ENCODE results near the gene CIZ1.

DNA sequence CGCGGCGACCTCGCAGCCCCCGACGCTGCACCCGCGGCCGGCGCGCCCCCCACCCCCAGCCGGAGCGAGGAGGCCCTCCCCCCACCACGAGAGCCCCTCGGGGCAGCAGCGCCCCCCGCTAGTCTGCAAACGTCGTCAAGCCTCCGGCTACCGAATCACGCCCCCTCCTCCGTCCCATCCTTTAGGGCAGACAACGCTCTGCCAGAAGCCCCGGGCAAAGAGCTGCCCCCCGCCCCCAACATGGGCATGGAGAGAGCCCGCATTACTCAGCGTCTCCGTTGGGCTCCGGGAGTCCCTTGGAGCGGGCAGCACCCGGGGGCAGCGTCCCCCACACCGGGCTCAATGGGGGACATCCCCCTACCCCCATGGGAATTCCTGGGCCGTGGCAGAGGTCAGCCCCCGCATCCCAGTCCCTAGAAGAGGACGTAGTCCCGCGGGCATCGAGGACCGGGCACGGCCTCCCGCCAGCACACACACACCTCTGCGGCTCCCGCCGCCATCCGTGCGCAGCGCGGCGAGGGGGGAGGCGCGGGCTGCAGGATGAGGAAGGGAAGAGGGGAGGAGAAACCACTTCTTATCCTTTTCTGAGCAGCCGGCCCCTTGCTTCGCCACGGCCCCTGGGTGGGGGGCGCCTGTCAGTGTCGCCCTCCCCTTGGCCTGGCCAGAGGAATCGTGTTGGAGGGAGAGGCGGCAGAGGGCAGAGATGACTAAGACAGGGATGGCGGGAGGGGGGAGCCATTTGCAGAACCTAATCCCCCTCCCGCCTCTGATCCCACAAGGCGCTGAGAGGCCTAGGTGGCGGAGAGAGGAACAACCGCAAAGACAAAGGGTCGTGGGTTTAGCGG lies 12.6 kb upstream of the CIZ1 start:
- no peak for TF ChIP-seq ELK1 (IDR thresholded peaks at IDR 0.05; ENCODE audit: low read depth, low read length)
- TF ChIP-seq, protein P1, sequence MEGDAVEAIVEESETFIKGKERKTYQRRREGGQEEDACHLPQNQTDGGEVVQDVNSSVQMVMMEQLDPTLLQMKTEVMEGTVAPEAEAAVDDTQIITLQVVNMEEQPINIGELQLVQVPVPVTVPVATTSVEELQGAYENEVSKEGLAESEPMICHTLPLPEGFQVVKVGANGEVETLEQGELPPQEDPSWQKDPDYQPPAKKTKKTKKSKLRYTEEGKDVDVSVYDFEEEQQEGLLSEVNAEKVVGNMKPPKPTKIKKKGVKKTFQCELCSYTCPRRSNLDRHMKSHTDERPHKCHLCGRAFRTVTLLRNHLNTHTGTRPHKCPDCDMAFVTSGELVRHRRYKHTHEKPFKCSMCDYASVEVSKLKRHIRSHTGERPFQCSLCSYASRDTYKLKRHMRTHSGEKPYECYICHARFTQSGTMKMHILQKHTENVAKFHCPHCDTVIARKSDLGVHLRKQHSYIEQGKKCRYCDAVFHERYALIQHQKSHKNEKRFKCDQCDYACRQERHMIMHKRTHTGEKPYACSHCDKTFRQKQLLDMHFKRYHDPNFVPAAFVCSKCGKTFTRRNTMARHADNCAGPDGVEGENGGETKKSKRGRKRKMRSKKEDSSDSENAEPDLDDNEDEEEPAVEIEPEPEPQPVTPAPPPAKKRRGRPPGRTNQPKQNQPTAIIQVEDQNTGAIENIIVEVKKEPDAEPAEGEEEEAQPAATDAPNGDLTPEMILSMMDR (IDR thresholded peaks at IDR 0.05), result no peak
- no peak; the same call in 1 of the 2 replicates for TF ChIP-seq PBX3 (IDR thresholded peaks at IDR 0.05)
- no peak for TF ChIP-seq CHD2 (IDR thresholded peaks at IDR 0.05; ENCODE audit: low read length, partially characterized antibody)
- TF ChIP-seq RAD21 (conservative IDR thresholded peaks at IDR 0.05 in 1 of 2, IDR thresholded peaks at IDR 0.05 in 1 of 2), result 0 out of 5 replicates have a peak, but pooled peaks of 1 of the 2 experiments have one; percentile 10
- no peak for TF ChIP-seq HEYL (CRISPR knock-in tag; IDR thresholded peaks at IDR 0.05)
- TF ChIP-seq SMC3 (IDR thresholded peaks at IDR 0.05), result no peak; the same call in 2 of the 3 replicates
- TF ChIP-seq ZFP36 (IDR thresholded peaks at IDR 0.05; ENCODE audit: borderline replicate concordance, partially characterized antibody), result no peak
- TF ChIP-seq ZSCAN20 (CRISPR knock-in tag; IDR thresholded peaks at IDR 0.05), result no peak
